Retinal pigment epithelial cell (primary cell): Measurements from ENCODE around the gene CLEC12A.
"Not testable (repeated sequence)": the region's sequence is repeated elsewhere in the genome, so short reads cannot be mapped to it uniquely, and the experiment has no call there.

Experiments used
- DNase-seq: peaks from one replicate; pipeline ENCODE4 v3.0.0-alpha.2; 2010; ENCODE audit warnings: low read depth
- H3K4me3 ChIP-seq: 2 replicates; pipeline ENCODE4 v1.5.1; 2011; ENCODE audit warnings: mild to moderate bottlenecking, low read length, control low read depth, moderate library complexity
- CTCF ChIP-seq: conservative IDR thresholded peaks from 2 replicates; pipeline ENCODE4 v1.5.1; 2011; ENCODE audit warnings: low read depth, low read length, control low read depth, inconsistent platforms

Gene CLEC12A

DNA sequence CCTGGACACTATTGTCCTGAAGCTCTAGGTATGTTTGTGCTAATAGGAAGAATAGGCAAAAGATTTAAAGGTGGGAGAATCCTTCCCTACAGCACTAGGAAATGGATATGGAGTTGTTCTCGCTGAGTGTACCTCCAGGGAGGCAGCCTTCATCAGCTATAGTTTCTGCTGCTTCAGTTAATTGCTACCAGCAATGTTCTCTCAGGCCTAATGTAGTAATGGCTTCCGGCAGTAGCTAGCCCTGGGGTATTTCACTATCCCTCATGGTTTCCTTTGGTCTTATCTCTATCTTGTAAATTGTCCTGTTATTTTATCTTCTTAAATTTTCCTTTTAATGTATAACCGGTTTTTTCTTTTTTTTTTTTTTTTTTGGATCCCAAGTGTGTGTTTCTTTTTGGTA lies 9.3 kb upstream of the CLEC12A start:
- H3K4me3 ChIP-seq, result no peak overlapping the region
- DNase-seq, result no peak
- TF ChIP-seq CTCF, result no peak

GRCh38 chr12:9969673-9970072 lies 1.5 kb upstream of the CLEC12A start:
- no peak overlapping the region for H3K4me3 ChIP-seq
- TF ChIP-seq CTCF, result no peak
- DNase-seq, result no peak

DNA sequence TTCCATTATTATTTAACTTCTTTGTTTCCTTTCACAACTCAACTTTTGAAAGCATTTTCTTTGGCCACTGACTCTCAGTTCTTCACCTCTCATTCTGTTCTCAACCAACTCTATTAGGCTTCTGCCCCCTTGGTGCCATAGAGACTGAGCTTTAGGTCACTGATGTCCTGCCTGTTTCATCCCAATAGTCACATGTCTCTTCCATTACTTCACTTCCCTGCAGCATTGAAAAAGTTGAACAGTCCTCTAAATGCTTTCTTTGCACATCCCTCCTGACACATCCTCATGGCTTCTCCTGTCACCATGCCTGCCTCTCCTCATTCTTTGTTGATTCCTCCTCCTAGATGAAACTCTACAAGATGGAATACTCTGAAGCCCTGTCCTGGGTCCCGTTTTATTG lies 2.7 kb downstream of the CLEC12A start:
- TF ChIP-seq CTCF, result no peak

DNA sequence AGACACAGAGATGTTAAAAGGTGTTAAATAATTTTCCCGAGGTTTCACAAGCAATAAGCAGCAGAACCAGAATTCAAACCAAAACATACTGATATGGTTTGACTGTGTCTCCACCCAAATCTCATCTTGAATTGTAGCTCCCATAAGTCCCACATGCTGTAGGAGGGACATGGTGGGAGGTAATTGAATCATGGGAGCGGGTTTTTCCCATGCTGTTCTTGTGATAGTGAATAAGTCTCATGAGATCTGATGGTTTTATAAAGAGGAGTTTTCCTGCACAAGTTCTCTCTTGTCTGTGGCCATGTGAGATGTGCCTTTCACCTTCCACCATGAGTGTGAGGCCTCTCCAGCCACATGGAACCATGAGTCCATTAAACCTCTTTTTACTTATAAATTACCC lies 3.5 kb downstream of the CLEC12A start:
- DNase-seq, H3K4me3 ChIP-seq: not testable (repeated sequence)

More for the DNA sequence above, 2.7 kb downstream of the CLEC12A start:
- H3K4me3 ChIP-seq, result no peak overlapping the region
- DNase-seq, result no peak

DNA sequence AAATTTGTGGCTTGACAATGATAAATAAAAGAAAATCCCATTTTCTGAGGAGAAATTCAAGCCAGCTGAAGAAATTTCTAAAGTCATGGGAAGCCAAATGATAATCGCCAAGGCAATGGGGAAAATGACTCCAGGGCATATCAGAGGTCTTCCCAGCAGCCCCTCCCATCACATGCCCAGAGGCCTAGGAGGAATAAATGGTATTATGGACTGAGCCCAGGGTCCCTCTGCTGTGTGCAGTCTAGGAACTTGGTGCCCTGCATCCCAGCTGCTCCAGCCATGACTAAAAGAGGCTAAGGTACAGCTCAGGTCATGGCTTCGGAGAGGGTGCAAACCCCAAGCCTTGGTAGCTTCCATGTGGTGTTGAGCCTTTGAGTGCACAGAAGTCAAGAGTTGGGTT lies 4.4 kb downstream of the CLEC12A start:
- DNase-seq, result no peak
- no peak overlapping the region for H3K4me3 ChIP-seq
- no peak for TF ChIP-seq CTCF

DNA sequence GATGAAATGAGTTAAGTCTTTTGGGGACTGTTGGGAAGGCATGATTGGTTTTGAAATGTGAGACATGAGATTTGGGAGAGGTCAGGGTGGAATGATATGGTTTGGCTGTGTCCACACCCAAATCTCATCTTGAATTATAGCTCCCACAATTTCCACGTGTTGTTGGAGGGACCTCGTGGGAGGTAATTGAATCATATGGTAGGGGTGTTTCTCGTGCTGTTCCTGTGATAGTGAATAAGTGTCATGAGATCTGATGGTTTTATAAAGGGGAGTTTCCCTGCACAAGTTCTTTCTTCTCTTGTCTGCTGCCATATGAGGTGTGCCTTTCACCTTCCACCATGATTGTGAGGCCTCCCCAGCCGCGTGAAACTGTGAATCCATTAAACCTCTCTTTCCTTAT lies 5.4 kb downstream of the CLEC12A start:
- not testable (repeated sequence) for H3K4me3 ChIP-seq, DNase-seq

DNA sequence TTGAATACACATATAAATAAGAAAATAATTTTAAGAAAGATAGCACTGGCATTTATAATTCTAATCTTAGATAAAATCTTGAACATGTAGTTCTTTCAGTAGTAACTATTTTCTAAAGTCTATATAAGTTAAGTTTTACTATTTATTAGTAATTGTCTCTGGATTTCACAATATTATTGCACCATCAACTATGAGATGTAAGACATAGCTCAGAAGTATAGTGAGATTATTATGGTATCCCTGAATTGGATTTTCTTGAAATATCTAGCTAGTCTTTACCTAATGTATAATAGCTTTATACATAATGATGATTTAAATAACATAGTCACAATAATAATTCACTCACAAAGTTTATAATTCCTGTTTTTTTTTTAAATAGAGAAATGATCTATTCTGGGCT lies 6.7 kb downstream of the CLEC12A start:
- H3K4me3 ChIP-seq, result no peak overlapping the region
- TF ChIP-seq CTCF, result no peak
- DNase-seq, result no peak

GRCh38 chr12:9980126-9980525 lies 8.9 kb downstream of the CLEC12A start:
- DNase-seq, result no peak
- H3K4me3 ChIP-seq, result no peak overlapping the region
- TF ChIP-seq CTCF, result no peak
